GF-D8 (cell line): ENCODE measurements around the gene KIF6.
"Not testable (repeated sequence)": the region's sequence is repeated elsewhere in the genome, so short reads cannot be mapped to it uniquely, and the experiment has no call there.

Source experiments
- DNase-seq: peaks from one replicate; lab custom pipeline; 2025; lab: John Stamatoyannopoulos, UW

Gene KIF6, protein sequence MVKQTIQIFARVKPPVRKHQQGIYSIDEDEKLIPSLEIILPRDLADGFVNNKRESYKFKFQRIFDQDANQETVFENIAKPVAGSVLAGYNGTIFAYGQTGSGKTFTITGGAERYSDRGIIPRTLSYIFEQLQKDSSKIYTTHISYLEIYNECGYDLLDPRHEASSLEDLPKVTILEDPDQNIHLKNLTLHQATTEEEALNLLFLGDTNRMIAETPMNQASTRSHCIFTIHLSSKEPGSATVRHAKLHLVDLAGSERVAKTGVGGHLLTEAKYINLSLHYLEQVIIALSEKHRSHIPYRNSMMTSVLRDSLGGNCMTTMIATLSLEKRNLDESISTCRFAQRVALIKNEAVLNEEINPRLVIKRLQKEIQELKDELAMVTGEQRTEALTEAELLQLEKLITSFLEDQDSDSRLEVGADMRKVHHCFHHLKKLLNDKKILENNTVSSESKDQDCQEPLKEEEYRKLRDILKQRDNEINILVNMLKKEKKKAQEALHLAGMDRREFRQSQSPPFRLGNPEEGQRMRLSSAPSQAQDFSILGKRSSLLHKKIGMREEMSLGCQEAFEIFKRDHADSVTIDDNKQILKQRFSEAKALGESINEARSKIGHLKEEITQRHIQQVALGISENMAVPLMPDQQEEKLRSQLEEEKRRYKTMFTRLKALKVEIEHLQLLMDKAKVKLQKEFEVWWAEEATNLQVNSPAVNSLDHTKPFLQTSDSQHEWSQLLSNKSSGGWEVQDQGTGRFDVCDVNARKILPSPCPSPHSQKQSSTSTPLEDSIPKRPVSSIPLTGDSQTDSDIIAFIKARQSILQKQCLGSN

DNA sequence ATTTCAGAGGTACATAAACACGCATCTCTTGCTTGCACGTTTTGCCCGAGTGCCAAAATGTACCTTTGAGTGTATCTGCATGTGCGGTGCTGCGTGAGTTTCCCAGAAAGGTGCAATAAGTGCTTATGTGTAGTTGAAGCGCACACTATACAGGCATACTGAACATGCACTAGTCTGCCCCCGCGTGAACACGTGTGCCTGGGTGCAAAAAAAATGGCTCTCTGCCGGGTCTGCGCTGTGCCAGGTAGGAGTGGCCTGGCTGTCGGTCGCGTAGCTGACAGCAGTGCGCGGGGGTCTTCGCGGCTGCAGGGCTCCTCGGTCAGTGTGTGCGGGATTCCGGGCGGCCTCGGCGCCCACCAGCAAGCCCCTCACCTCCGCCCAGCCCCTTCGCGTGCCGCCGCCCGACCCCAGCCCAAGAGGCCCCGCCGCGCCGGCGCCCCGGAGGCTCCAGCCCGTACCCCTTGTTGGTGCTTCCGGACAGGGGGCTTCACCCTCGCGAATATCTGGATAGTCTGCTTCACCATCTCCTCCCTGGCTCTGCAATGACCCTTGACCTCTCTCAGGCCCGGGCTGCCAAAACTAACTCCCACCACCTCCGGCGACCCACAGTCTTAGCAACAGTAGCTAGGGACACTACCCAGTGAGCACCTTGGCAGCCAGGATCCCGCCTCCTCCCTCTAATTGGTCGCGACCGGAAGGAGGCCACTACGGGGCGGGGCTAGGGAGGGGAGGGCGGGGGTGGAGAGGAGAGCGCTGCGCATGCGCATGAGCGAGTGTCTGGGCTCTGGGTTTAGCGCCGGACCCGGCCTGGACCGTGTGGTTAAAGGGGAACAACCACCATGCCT is at the start of gene KIF6:
Gene KIF6 (minus strand): TSS at position 622 of the 845 bp plus-strand sequence. CDS start 98 bp downstream, at position 524.
- DNase-seq: no peak

DNA sequence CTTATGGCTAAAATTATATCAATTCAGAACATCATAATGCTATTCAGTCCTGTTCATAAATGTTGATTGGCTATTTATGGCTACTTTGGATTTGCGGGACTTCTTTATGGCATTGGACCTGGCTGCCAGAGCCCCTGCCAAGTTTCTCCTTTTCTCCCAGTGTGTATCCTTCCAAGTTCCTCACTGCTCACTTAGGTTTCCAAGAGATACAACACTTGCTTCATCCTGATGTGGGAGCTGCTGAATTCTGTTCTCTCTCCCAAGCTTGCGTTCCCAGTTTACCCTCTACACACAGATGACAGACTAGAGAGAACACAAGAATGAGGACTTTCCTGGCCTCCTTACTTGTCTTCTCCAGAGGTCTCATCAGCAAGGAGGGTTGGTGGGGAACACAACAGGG is 48.6 kb upstream of the KIF6 start:
- no peak for DNase-seq

DNA sequence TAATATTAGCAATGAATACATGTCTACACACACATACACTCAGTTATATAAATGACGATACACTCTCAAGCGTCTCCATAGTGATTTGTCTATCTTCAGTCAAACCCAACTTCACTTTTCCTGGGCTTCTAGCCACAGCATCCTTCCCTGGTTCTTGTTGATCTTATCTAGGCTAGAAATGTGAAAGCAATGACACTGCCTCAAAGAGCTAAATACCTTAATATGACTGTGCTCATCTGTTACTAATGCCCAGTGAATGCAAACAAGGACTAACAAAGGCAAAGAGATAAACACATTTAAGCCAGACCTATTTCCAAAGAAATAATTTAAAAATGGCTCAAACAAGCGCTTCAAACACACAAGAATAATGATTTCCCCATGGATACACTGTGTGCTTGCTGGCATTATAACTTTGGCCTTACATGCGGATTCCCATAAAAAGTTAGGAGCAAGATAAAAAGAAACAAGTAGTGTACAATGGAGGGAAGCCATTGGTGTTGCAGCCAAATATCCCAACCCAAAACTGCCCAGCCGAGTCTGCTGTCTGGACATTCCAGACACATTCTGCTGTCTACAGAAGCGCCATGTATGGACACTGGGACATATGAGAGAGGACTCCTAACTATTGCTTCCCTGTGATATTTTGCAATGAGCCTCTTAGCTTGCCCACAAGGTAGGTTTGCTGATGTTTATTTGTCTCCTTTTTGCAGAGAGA is 47.5 kb upstream of the KIF6 start:
- DNase-seq: no peak

DNA sequence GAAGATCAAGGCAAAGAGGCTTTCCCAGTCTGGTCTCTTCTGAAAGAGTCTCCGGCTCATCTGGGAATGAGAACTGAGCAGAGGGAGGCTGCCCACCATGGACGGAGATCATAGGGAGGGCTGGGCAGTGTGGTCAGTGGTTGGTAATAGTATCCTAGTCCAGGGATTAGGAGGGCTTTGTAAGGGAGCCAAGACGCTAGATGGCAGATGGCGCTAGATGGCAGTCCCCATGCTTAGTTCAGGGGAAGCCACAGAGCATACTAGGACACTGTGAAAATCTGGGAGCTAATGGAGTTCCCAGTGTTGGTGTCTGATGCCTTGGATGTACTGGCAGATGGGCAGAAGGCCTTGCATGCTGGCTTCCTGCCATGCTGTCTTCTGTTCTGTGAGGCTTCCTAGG is 45.2 kb upstream of the KIF6 start:
- DNase-seq: no peak

DNA sequence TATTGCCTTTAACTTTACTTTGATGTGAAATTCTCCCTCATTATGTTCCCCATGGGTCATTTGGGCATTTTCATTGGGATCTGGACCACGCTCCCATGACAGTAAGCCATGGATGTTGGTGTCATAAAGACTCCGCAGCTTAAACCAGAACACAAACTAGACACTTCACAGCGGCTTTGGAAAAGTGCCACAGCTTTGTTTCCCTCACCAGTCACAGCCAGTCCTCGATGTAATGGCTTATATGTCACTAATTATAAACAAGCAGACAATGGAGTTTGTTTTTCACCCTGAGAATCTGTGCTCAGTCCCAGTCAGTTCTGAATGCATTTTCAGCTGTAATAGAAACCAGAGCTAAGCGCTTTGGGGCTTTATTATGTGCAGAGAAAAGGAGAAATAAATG is 43.8 kb upstream of the KIF6 start:
- DNase-seq: no peak

DNA sequence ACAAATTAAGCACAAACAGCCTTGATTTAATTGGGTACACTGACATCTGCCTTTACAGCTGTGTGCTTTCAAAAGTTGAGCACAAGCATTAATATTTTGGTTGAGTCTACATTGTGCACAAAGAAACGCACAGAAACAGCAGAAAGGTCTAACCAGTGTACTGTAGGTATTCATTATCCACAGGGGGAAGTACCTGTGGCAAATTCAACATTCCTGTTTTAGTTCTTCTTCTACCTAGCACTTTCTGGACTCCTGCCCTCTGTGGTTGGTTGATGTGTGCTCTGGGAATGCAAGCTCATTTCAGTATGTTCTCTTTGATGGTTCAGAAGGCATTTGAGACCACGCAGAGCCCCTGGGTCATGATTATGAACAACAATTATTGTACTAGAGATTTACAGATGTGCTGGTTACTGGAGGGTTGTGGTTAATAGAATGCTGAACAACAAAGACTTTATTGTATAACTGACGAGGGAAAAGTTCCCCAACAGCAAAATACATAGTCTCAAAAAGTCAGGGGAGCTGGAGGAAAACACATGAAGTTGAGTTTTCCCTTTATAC is 40.4 kb upstream of the KIF6 start:
- no peak for DNase-seq

DNA sequence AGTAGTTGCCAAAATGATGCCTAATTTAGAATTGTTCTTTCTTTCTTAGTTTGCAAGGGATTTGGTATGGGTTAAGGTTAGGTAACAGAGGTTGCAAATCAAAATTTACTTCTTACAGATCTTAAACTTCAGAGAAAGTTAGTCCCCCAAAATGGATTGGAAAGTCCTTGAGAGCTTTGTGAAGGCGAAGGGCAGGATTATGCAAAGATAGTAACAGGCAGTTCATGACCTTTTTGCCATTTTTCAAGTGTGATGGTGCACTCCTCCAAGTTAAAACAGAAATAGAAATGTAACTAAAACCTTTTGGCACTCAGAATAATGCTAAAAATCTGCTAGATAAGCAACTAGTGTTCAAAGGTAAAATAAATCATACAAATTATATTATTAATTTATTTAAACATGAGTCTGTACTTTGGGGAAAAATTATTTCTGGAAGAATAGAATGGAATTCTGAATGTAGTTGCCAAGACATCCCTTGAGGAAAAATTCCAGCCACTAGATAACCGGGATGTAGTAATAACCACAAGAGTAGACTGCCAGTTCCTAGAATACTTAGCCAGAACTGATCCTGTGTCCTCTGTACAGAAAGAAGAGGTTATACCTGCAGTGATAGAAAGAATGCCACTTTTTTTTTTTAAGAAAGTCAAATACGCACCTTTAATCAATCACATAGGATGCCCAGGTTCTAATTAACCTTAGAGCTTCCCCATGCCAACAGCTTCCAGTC is 35.2 kb upstream of the KIF6 start:
- DNase-seq: no peak

DNA sequence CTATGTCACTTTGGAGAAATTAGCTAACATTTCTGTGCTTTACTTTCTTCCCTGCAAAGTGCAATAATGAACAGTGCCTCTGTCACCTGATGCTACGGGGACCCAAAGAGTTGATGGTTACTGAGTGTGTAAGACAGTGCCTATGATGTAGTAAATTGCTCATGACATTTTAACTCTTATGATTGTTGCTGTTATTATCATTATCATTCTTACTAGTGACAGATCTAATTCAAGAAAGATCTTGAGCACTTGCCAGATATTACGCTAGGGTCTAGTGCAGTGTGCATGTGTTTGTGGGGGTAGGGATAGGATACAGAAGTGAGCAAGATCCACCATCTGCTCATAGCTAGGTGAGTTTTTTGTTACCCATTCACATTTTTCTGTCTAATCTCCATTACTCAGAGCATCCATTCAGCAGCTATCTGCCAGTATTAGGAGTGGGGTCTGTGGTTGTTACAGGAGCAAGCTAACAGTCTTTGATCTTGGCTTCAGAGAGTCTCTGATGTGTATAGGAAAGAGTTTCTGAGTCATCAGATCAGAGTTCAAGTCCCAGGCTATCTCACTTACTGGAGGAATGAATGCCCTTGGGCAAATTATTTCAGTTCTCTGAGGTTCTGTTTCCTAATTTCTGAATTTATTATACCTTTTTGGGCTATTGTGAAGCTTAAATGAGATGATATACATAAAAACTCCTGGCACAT is 33.8 kb upstream of the KIF6 start:
- DNase-seq: no peak

DNA sequence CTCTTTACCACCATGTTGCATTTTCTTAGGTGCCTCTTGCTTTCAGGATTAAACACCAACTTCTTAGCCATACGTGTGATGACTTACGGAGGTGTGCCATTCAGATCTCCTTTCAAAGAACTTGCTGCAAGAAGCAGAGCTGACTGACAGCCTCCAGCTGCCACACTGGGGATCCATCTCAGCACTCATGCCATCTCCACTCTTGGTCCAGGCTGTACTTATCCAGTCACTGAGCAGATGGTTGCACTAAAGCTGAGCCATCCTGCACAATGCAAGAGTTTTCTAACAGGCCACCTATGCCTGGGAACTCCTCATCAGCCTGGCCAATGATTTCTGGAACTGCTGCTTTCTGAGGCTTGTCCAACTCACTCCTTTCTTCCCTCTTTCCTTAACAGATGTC is 31.4 kb upstream of the KIF6 start:
- no peak for DNase-seq

DNA sequence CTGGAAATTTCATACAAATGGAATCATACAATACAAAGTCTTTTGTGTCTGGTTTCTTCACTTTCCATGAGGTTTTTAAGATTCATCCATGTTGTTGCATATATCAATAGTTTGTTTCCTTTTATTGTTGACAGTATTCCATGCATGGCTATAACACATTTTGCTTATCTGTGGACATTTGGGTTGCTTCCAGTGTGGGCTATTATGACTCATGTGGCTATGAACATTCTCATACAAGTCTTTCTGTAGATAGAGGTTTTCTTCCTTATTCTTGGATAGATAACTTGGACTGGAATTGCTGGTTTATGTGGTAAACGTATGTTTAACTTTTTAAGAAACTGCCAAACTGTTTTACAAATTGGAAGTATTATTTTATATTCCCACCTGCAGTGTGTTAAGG is 30.0 kb upstream of the KIF6 start:
- DNase-seq: no peak

DNA sequence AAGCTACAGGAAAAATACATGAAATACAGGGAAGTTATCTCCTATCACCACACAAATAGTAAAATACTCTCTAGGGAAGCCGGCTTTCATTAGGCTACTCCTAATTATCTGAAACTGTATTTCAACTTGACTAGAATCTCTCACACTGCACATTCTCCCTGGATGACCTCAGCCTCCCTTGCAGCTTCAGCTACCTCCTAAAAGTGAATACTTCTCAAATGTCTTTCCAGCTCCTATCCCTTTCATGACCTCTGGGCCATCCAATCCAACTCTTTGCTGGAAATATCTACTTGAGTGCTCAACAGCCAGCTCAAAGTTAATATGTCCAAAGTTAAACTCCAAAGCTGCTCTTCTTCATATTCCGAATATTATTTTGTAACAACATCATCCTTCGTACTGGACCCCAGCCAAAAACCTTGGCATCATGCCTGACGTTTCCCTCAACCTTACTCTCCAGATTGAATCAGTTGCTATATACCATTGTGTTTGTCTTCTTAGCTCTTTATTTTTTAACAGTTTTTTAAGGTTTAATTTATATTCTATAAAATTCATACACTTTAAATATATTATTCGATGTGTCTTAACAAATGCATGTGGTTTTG is 29.4 kb upstream of the KIF6 start:
- no peak for DNase-seq

DNA sequence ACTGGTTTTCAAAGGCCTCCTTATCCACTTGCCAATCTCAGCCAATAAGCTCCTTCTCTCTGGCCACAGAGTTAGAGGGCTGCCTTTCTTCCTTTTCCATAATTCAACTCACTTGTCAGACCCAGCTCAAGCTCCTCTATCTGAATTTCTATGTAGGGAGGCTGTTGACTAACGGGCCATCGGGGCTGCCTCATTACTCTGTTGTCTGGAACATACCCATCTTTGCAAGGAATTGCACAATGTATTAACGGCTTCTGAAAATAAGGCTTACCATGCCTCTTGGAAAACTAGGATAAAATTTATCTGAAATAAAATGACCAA is 28.5 kb upstream of the KIF6 start:
- no peak for DNase-seq

DNA sequence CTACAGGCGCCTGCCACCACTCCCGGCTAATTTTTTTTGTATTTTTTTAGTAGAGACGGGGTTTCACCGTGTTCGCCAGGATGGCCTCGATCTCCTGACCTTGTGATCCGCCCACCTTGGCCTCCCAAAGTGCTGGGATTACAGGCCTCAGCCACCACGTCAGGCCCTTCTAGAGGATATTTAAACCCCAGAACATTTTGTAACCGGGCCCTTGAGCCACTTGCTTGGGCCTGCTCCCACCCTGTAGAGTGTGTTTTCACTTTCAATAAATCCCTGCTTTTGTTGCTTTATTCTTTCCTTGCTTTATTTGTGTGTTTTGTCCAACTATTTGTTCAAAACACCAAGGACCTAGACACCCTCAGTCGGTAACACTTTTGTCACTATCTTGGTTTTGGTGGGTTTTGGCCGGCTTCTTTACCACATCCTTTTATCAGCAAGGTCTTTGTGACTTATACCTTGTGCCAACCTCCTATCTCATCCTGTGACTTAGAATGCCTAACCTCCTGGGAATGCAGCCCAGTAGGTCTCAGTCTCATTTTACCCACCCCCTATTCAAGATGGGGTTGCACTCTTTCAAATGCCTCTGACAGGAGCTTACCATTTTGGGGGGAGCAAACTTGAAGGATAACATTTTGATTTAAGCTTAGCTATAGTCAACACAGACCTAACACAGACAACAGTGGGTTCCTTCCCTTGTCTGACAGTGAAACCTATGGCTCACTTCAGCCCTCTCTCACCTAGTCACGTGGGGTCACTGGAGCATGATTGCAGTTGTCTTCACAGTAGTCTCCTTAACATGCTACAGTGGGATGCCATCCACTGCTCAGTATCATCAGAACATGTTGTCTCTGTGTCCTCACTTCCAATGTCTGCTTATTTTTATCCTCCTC is 27.9 kb upstream of the KIF6 start:
- no peak for DNase-seq

DNA sequence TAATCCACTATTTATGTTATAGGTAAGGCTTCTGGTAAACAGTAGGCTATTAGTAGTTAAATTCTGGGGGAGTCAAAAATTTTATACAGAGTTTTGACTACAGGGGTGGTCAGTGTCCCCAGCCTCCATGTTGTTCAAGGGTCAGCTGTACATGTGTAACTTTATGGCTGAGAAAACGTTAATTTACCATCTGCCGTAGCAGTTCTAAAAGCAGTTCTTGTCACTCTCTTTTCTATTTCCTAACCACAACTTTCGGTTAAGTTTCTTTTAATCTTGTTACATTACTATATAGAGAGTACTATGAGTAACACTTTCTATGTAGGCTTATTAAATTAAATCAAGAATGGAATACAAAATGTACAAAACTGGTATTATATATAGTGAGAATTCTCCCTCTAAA is 21.6 kb upstream of the KIF6 start:
- no peak for DNase-seq

DNA sequence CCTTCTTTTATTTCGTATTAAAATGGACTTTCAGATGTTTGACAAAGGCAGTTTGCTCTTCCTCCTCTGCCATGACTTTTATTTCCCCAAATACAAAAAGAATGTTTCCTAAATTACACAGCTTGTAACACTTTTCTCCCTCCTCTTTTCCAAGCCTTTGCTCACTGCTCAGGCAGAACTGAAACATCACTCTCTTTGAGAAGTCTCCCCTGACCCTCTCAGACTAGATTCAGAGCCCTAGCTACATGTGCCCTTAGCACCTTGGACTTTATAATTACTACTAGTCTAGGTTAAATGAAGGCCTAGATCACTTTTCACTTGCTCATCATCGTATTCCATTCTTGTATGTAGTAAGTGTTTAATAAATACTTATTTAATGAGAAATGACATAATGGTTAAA is 8.5 kb upstream of the KIF6 start:
- DNase-seq: no peak

DNA sequence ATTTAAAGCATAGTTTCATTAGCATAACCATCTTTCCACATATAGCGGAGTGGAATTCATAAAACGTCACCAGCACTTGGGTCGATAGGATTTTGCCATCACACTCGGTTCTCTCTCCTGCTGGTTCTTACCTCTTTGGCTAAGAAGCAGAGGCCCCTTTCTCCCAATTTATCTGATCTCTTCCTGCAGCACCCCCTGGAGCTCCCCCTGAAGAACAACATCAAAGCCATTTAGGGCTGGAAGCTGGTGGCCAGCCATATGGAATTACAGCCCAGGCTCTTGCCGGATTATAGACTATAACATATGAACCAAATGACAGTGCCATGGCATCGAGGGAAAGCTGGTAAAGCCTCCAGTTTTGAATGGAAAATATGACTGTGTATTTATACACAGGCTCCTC is 6.4 kb upstream of the KIF6 start:
- no peak for DNase-seq

DNA sequence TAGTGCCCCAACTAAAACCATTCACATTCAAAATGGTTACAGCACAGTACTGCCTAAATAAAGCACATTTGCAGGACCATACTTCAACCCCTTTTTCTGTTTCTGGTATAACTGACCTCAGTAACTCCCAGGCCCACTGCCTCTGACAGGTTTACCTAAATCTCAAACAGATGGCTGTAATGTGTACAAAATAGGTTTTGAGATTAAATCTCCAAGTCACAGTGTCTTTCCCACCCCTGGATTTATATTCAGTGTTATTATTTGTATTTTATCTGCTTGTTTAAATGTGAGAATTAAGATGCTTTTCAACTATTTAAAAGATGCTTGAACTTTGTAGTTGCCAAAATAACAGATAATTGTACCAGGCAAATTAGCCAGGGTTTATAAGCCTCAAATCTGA is 4.7 kb upstream of the KIF6 start:
- DNase-seq: no peak

DNA sequence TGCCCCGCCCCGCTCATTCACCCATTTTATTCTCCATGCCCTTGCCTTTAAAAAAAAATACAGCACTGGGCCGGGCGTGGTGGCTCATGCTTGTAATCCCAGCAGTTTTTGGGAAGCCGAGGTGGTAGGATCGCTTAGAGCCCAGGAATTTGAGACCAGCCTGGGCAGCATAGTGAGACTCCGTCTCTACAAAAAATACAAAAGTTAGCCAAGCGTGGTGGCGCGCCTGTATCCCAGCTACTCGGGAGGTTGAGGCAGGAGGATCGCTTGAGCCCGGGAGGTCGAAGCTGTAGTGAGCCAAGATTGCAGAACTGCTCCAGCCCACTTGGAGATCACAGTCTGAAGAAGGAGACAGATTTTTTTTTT is 407 bp upstream of the KIF6 start:
- DNase-seq: no peak

DNA sequence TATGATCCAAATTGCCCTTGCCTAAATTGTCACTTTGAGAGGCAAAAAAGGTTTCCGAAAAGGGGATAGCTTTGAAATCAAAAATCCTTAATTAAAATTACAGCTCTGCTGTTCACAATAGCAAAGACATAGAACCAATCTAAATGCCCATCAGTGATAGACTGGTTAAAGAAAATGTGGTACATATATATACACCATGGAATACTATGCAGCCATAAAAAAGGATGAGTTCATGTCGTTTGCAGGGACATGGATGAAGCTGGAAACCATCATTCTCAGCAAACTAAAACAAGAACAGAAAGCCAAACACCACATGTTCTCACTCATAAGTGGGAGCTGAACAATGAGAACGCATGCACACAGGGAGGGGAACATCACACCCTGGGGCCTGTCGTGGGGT is 1.9 kb downstream of the KIF6 start:
- DNase-seq: not testable (repeated sequence)
